PC-3 (cell line): ENCODE results near the gene FAM171A1. TPM values are rescaled to one million over a fixed set of nuclear protein-coding genes. Genes with fewer than 3 reads are reported as not detected.
A peak's percentile ranks its signal among the peaks of the same experiment; 100 is the strongest.
"Not testable (repeated sequence)": the region's sequence is repeated elsewhere in the genome, so short reads cannot be mapped to it uniquely, and the experiment has no call there.

Experiments used
- ATAC-seq: fragments of 200-7000 bp; cut with Tn5 transposase; 2 replicates; pipeline ENCODE4 v1.9.1; 2020; ENCODE audit warnings: mild to moderate bottlenecking, moderate library complexity
- BruUV-seq: library from RNA; stranded (reverse); fragments of 400-500 nt; replicated peaks from 2 replicates; lab custom pipeline; 2021; lab: Mats Ljungman, UMichigan
- CTCF ChIA-PET: fragments of 300-600 bp; sonication (Branson Sonifier 250); formaldehyde crosslinking; loops from one replicate; lab custom pipeline; 2022; ENCODE audit warnings: antibody characterized with exemption; lab: Charles Lee
- POLR2A ChIA-PET: fragments of 300-600 bp; sonication (Branson Sonifier 250); formaldehyde crosslinking; loops from one replicate; lab custom pipeline; 2022; ENCODE audit warnings: antibody characterized with exemption; ENCODE audit not compliant: unreplicated experiment; lab: Charles Lee
- DNase-seq: peaks from one replicate; pipeline ENCODE4 v3.0.0-alpha.2; 2015
- H2AFZ ChIP-seq: fragments of 300-600 bp; sonication (generic); 2 replicates; pipeline ENCODE4 v1.6.0; 2016; ENCODE audit warnings: antibody characterized with exemption, low read length
- H3F3A ChIP-seq: fragments of 300-600 bp; sonication (generic); one replicate; pipeline ENCODE4 v1.6.0; 2017; ENCODE audit warnings: antibody characterized with exemption, low read length, control low read depth, mild to moderate bottlenecking; ENCODE audit not compliant: unreplicated experiment
- H3K27ac ChIP-seq: fragments of 300-600 bp; sonication (generic); 2 replicates; pipeline ENCODE4 v1.5.1; 2016; ENCODE audit warnings: mild to moderate bottlenecking, low read length
- H3K27me3 ChIP-seq: fragments of 300-600 bp; sonication (generic); 2 replicates; pipeline ENCODE4 v1.6.1; 2016; ENCODE audit warnings: low read length, mixed read lengths
- H3K36me3 ChIP-seq: fragments of 300-600 bp; sonication (generic); 2 replicates; pipeline ENCODE4 v1.6.1; 2016; ENCODE audit warnings: low read depth, mixed run types, low read length, mixed read lengths
- H3K4me1 ChIP-seq: fragments of 300-600 bp; sonication (generic); 2 replicates; pipeline ENCODE4 v1.5.1; 2016; ENCODE audit warnings: low read length; ENCODE audit not compliant: insufficient read depth
- H3K4me2 ChIP-seq: fragments of 300-600 bp; sonication (generic); 2 replicates; pipeline ENCODE4 v1.6.0; 2016; ENCODE audit warnings: low read length
- H3K4me3 ChIP-seq: fragments of 300-600 bp; sonication (generic); 2 replicates; pipeline ENCODE4 v1.5.1; 2016; ENCODE audit warnings: mild to moderate bottlenecking, low read length, mixed read lengths
- H3K79me2 ChIP-seq: fragments of 300-600 bp; sonication (generic); 2 replicates; pipeline ENCODE4 v1.6.1; 2017; ENCODE audit warnings: low read length, mixed read lengths
- H3K9ac ChIP-seq: fragments of 300-600 bp; sonication (generic); 2 replicates; pipeline ENCODE4 v1.6.0; 2016; ENCODE audit warnings: mild to moderate bottlenecking, low read length
- H3K9me2 ChIP-seq: fragments of 300-600 bp; sonication (generic); replicated peaks from 2 replicates; pipeline ENCODE4 v1.6.1; 2016; ENCODE audit warnings: mixed run types, low read length, mixed read lengths
- H3K9me3 ChIP-seq: fragments of 300-600 bp; sonication (generic); 2 replicates; pipeline ENCODE4 v1.6.1; 2016; ENCODE audit warnings: low read length, mixed read lengths
- H4K20me1 ChIP-seq: fragments of 300-600 bp; sonication (generic); 2 replicates; pipeline ENCODE4 v1.6.1; 2016; ENCODE audit warnings: low read length, mixed read lengths
- EZH2 ChIP-seq: fragments of 300-600 bp; sonication (generic); IDR thresholded peaks from one replicate; pipeline ENCODE4 v1.6.1; 2017; ENCODE audit warnings: antibody characterized with exemption, mild to moderate bottlenecking, low read length; ENCODE audit not compliant: unreplicated experiment
- EZH2phosphoT487 ChIP-seq: fragments of 300-600 bp; sonication (generic); IDR thresholded peaks from 2 replicates; pipeline ENCODE4 v1.6.1; 2018; ENCODE audit warnings: mild to moderate bottlenecking, antibody characterized with exemption, low read length, borderline replicate concordance
- intact Hi-C: fragments of 100-400 bp; cut with micrococcal nuclease; formaldehyde crosslinking; loops from 2 replicates; pipeline ENCODE4 v1.9.0; 2023
- total RNA-seq: library from RNA; depleted of rRNA; stranded (reverse); fragments of >200 nt; gene quantifications from 2 replicates; pipeline ENCODE4 v1.2.3, GENCODE V29; 2014
- TF ChIP-seq, protein P1 (sequence below): fragments of 300-600 bp; sonication (generic); conservative IDR thresholded peaks from 2 replicates; pipeline ENCODE4 v1.5.1; 2017; ENCODE audit warnings: antibody characterized with exemption, low read depth, mild to moderate bottlenecking, low read length

The FAM171A1 gene
- total RNA-seq, 1 experiment from 2014 or later, result 10.4 TPM

DNA sequence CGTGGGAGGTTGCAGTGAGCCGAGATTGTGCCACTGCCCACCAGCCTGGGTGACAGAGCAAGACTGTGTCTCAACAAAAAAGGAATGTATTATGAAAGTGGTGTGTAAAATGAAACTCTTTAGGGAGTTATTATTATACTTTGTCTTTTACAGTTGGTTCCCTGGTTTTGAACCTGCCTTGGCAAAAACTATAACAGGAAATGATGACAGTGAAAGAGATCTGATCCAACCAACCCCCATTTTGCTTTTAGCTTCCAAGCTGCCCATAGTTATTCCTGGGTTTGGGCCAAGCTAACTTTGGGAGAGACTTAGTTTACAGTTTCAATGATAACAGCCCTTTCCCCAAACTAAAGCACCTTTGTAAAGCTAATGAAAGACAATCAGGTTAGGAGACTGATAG, 168.4 kb downstream of the FAM171A1 start:
- Histone ChIP-seq H3K4me3 (no peak overlapping the region), H3K27ac (no peak overlapping the region), H3K79me2 (no peaks in the 10 kb centered on the region), H4K20me1 (no peaks in the 10 kb centered on the region), H2AFZ (no peak overlapping the region), H3K27me3 (no peaks in the 10 kb centered on the region), H3F3A (no peaks in the 10 kb centered on the region), H3K4me1 (peaks cover 41% of the 10 kb centered on the region), H3K36me3 (no peaks in the 10 kb centered on the region), H3K9ac (no peak overlapping the region), H3K9me2 (no peaks in the 10 kb centered on the region), H3K9me3 (no peaks in the 10 kb centered on the region), H3K4me2 (peak overlapping the region; percentile 48; the same call in 1 of the 2 replicates)
- no TSS peak for BruUV-seq
- no peak for TF ChIP-seq EZH2phosphoT487
- TF ChIP-seq, protein P1, sequence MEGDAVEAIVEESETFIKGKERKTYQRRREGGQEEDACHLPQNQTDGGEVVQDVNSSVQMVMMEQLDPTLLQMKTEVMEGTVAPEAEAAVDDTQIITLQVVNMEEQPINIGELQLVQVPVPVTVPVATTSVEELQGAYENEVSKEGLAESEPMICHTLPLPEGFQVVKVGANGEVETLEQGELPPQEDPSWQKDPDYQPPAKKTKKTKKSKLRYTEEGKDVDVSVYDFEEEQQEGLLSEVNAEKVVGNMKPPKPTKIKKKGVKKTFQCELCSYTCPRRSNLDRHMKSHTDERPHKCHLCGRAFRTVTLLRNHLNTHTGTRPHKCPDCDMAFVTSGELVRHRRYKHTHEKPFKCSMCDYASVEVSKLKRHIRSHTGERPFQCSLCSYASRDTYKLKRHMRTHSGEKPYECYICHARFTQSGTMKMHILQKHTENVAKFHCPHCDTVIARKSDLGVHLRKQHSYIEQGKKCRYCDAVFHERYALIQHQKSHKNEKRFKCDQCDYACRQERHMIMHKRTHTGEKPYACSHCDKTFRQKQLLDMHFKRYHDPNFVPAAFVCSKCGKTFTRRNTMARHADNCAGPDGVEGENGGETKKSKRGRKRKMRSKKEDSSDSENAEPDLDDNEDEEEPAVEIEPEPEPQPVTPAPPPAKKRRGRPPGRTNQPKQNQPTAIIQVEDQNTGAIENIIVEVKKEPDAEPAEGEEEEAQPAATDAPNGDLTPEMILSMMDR, result no peak
- no peak for TF ChIP-seq EZH2
- no peak for ATAC-seq
- CTCF ChIA-PET, result no interaction called here
- intact Hi-C loops, result loop anchor here (5.0 kb wide), 2 partner anchors 35 to 80 kb away; partner anchors contain the start of gene NMT2
- POLR2A ChIA-PET, result interaction anchor here (0.6 kb wide), 1 partner anchor 156 kb away, joined by 3 read pairs; no protein-coding TSS in a partner anchor
- no peak for DNase-seq

DNA sequence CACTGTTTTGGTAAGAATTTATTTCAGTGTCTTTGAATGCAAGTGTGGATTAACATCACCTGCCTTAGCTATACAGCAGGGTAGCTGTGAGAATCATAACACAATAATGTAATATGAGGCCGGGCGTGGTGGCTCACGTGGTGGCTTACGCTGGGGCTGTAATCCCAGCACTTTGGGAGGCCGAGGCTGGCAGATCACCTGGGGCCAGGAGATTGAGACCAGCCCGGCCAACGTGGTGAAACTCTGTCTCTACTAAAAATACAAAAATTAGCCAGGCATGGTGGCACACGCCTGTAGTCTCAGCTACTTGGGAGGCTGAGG, 168.8 kb downstream of the FAM171A1 start:
- not testable (repeated sequence) for H4K20me1 ChIP-seq, H3K36me3 ChIP-seq, H3K9me3 ChIP-seq, H3K4me3 ChIP-seq, H3K9ac ChIP-seq, BruUV-seq, DNase-seq, H3F3A ChIP-seq, H3K79me2 ChIP-seq, H3K27me3 ChIP-seq, H3K9me2 ChIP-seq, ATAC-seq, H2AFZ ChIP-seq
- POLR2A ChIA-PET, result interaction anchor here (0.6 kb wide), 1 partner anchor 156 kb away, joined by 3 read pairs; no protein-coding TSS in a partner anchor
- H3K4me2 ChIP-seq, result peak overlapping the region; percentile 48
- CTCF ChIA-PET, result interaction anchor here (1.0 kb wide), 1 partner anchor 9 kb away, joined by 4 read pairs; no protein-coding TSS in a partner anchor
- H3K4me1 ChIP-seq, result peaks cover 44% of the 10 kb centered on the region
- H3K27ac ChIP-seq, result peak overlapping the region; percentile 13; the same call in 1 of the 2 replicates
- intact Hi-C loops, result loop anchor here (5.0 kb wide), 2 partner anchors 35 to 80 kb away; partner anchors contain the start of gene NMT2

DNA sequence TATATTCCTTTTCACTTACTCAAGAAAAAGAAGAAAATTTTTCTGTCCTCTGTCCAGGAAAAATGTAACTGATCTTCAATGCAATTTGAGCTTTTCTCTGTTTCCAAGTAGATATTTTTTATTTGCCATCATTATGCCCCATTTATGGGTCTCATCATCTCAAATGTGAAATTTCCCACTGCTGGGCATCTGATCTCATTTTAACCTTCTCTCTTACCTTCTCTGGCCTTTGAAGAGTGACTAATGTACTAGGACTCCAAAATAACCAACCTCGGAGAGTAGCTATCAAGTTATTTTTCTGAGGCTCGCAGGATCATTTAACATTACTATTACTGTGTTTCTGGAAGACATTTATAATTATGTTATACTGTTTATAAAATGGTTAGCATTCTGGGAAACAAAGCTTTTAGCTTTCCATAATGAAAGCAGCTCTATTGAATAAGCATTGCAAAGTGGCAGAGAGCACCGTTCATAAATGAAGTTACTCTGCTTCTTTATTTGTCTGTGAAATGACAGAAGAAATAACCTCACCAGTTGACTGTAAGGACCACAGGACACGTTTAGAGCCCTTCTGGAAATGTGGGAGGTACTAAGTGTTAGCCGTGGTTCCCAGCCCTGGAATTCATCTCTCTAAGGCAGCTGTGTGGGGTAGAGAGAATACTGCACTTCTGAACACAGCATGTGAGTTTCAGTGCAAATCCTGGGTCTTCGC, 169.3 kb downstream of the FAM171A1 start:
- no peak overlapping the region for H3K9ac ChIP-seq
- TF ChIP-seq EZH2, result no peak
- TF ChIP-seq, protein P1, result no peak
- TF ChIP-seq EZH2phosphoT487, result no peak
- H3K9me3 ChIP-seq, result no peaks in the 10 kb centered on the region
- peaks cover 49% of the 10 kb centered on the region for H3K4me1 ChIP-seq
- H4K20me1 ChIP-seq, result no peaks in the 10 kb centered on the region
- CTCF ChIA-PET, result interaction anchor here (1.0 kb wide), 1 partner anchor 10 kb away, joined by 4 read pairs; no protein-coding TSS in a partner anchor
- no peaks in the 10 kb centered on the region for H3K27me3 ChIP-seq
- no peaks in the 10 kb centered on the region for H3K36me3 ChIP-seq
- no TSS peak for BruUV-seq
- H3K4me2 ChIP-seq, result peak overlapping the region; percentile 48
- no peak overlapping the region for H3K4me3 ChIP-seq
- POLR2A ChIA-PET, result no interaction called here
- H3K79me2 ChIP-seq, result no peaks in the 10 kb centered on the region
- H3F3A ChIP-seq, result no peaks in the 10 kb centered on the region
- intact Hi-C loops, result loop anchor here (5.0 kb wide), 2 partner anchors 34 to 79 kb away; partner anchors contain the start of gene NMT2
- H3K9me2 ChIP-seq, result no peaks in the 10 kb centered on the region
- ATAC-seq (peak; percentile 29), DNase-seq (peak; percentile 46)
- H3K27ac ChIP-seq, result peak overlapping the region; percentile 57
- no peak overlapping the region for H2AFZ ChIP-seq
